Glutamatergic neuron (in vitro differentiated cells): ENCODE results near the gene KCNMB2. TPM values are rescaled to one million over a fixed set of nuclear protein-coding genes. Genes with fewer than 3 reads are reported as not detected.

ENCODE experiments used
- DNase-seq: peaks from one replicate; pipeline ENCODE4 v3.0.0; 2022
- H3K27ac Mint-ChIP-seq: one replicate; pipeline ENCODE4 v1.8.0; 2020; ENCODE audit warnings: mild to moderate bottlenecking, mixed read lengths, inconsistent platforms; ENCODE audit not compliant: unreplicated experiment
- H3K27me3 Mint-ChIP-seq: one replicate; pipeline ENCODE4 v1.8.0; 2020; ENCODE audit warnings: mild to moderate bottlenecking, moderate library complexity, mixed read lengths, inconsistent platforms; ENCODE audit not compliant: unreplicated experiment
- H3K36me3 Mint-ChIP-seq: one replicate; pipeline ENCODE4 v1.8.0; 2020; ENCODE audit warnings: mild to moderate bottlenecking, mixed read lengths, inconsistent platforms; ENCODE audit not compliant: unreplicated experiment
- H3K4me1 Mint-ChIP-seq: one replicate; pipeline ENCODE4 v1.8.0; 2020; ENCODE audit warnings: mild to moderate bottlenecking, low read depth, mixed read lengths, inconsistent platforms; ENCODE audit not compliant: unreplicated experiment
- H3K4me3 Mint-ChIP-seq: one replicate; pipeline ENCODE4 v1.8.0; 2020; ENCODE audit warnings: mild to moderate bottlenecking, mixed read lengths, inconsistent platforms; ENCODE audit not compliant: unreplicated experiment
- H3K9me3 Mint-ChIP-seq: one replicate; pipeline ENCODE4 v1.8.0; 2020; ENCODE audit warnings: mild to moderate bottlenecking, moderate library complexity, mixed read lengths, inconsistent platforms; ENCODE audit not compliant: unreplicated experiment
- CTCF ChIP-seq: fragments of 200-600 bp; sonication (generic); IDR thresholded peaks from one replicate; pipeline ENCODE4 v1.5.0; 2021; ENCODE audit not compliant: partially characterized antibody, unreplicated experiment
- total RNA-seq: library from RNA; stranded (reverse); fragmentation: NEBNext Ultra II Directional; extraction: Animal tissue kit (Norgen Biotek cat#: 25700); gene quantifications from one replicate; pipeline ENCODE4 v1.2.1, GENCODE V29; 2021; ENCODE audit not compliant: unreplicated experiment

The KCNMB2 gene
- total RNA-seq, 1 donor from 2014 or later = 0.47 TPM

- Mint-ChIP-seq H3K9me3 (peaks cover 7% of the 10 kb centered on the region), H3K36me3 (no peaks in the 10 kb centered on the region), H3K27ac (no peak overlapping the region), H3K4me1 (peaks cover 27% of the 10 kb centered on the region), H3K4me3 (no peak overlapping the region), H3K27me3 (peaks cover 2% of the 10 kb centered on the region)
- DNase-seq = no peak
- TF ChIP-seq CTCF = no peak
Measured at GRCh38 chr3:178822722-178823121, 286.5 kb downstream of the KCNMB2 start.

- Mint-ChIP-seq H3K27me3 (peaks cover 2% of the 10 kb centered on the region), H3K4me3 (no peak overlapping the region), H3K27ac (no peak overlapping the region), H3K36me3 (no peaks in the 10 kb centered on the region), H3K4me1 (peaks cover 31% of the 10 kb centered on the region), H3K9me3 (peaks cover 7% of the 10 kb centered on the region)
- TF ChIP-seq CTCF = no peak
- DNase-seq = no peak
Measured at GRCh38 chr3:178823150-178823549, 286.9 kb downstream of the KCNMB2 start.

- H3K27me3 Mint-ChIP-seq = peaks cover 2% of the 10 kb centered on the region
- TF ChIP-seq CTCF = no peak
- peaks cover 7% of the 10 kb centered on the region for H3K9me3 Mint-ChIP-seq
- H3K4me3 Mint-ChIP-seq = no peak overlapping the region
- no peak overlapping the region for H3K27ac Mint-ChIP-seq
- peaks cover 34% of the 10 kb centered on the region for H3K4me1 Mint-ChIP-seq
- no peak for DNase-seq
- no peaks in the 10 kb centered on the region for H3K36me3 Mint-ChIP-seq
Measured at GRCh38 chr3:178823591-178824246, 287.5 kb downstream of the KCNMB2 start.

GRCh38 chr3:178826435-178827123, 290.3 kb downstream of the KCNMB2 start:
- Mint-ChIP-seq H3K27ac (peak overlapping the region; percentile 94), H3K36me3 (no peaks in the 10 kb centered on the region)

More at GRCh38 chr3:178826435-178827123, 290.3 kb downstream of the KCNMB2 start:
- Mint-ChIP-seq H3K9me3 (peaks cover 7% of the 10 kb centered on the region), H3K27me3 (peaks cover 2% of the 10 kb centered on the region), H3K4me3 (peak overlapping the region; percentile 50), H3K4me1 (peaks cover 35% of the 10 kb centered on the region)
- DNase-seq = no peak
- TF ChIP-seq CTCF = no peak
